Aorta (tissue), 5 donors: ENCODE measurements around the gene LENEP. TPM values are rescaled to one million over a fixed set of nuclear protein-coding genes. Genes with fewer than 3 reads are reported as not detected.

ENCODE experiments used
- ATAC-seq: fragments of 200-7000 bp; cut with Tn5 transposase; one replicate; pipeline ENCODE4 v1.9.1; 2022; ENCODE audit warnings: moderate library complexity; ENCODE audit not compliant: low FRiP score
- DNase-seq, 2 donors: peaks; one replicate each; pipeline ENCODE4 v3.0.0-alpha.2; 2020
- H3K27ac ChIP-seq, 2 donors: one replicate each; pipeline ENCODE4 v1.5.1; 2013; ENCODE audit warnings: low read length in 2 of 2, mild to moderate bottlenecking in 2 of 2, moderate library complexity in 2 of 2, control low read depth in 1 of 2, inconsistent platforms in 1 of 2, low read depth in 1 of 2
- H3K27me3 ChIP-seq, 2 donors: one replicate each; pipeline ENCODE4 v1.6.1; 2013; ENCODE audit warnings: control low read depth in 1 of 2, low read length in 1 of 2, mild to moderate bottlenecking in 1 of 2, moderate library complexity in 1 of 2; ENCODE audit not compliant: insufficient read depth in 2 of 2, control insufficient read depth in 1 of 2
- H3K36me3 ChIP-seq, 2 donors: one replicate each; pipeline ENCODE4 v1.6.1; 2013; ENCODE audit warnings: control low read depth in 1 of 2, low read length in 1 of 2, mild to moderate bottlenecking in 1 of 2; ENCODE audit not compliant: insufficient read depth in 2 of 2, control insufficient read depth in 1 of 2
- H3K4me1 ChIP-seq, 2 donors: one replicate each; pipeline ENCODE4 v1.6.1; 2013; ENCODE audit warnings: low read length in 2 of 2, control low read depth in 1 of 2, mild to moderate bottlenecking in 1 of 2, moderate library complexity in 1 of 2; ENCODE audit not compliant: insufficient read depth in 2 of 2, control insufficient read depth in 1 of 2
- H3K4me3 ChIP-seq, 2 donors: one replicate each; pipeline ENCODE4 v1.5.1; 2013; ENCODE audit warnings: low read length in 2 of 2, control low read depth in 1 of 2, mild to moderate bottlenecking in 1 of 2
- H3K9me3 ChIP-seq: one replicate; pipeline ENCODE4 v1.6.1; 2013; ENCODE audit warnings: mild to moderate bottlenecking, low read length; ENCODE audit not compliant: control insufficient read depth
- WGBS, 2 donors: extraction: QIAGEN DNeasy Blood & Tissue Kit; methylation state at CpG; one replicate each; pipeline ENCODE4 v1.1.7; 2013; 5-methylcytosine and 5-hydroxymethylcytosine counted together
- intact Hi-C, 2 donors: fragments of 100-400 bp; cut with DNase I; formaldehyde crosslinking; loops; one replicate each; pipeline versions ENCODE4 v1.14.2 to v1.15.0; 2022
- polyA plus RNA-seq, 2 donors: library from polyadenylated mRNA; stranded (reverse); fragments of 200-250 nt; gene quantifications; one replicate each; pipeline ENCODE4 v1.2.3, GENCODE V29; 2013
- total RNA-seq, 2 donors: library from RNA; stranded (reverse); fragmentation: NEBNext Ultra II Directional; extraction: Animal tissue kit (Norgen Biotek cat#: 25700); gene quantifications; one replicate each; pipeline ENCODE4 v1.2.1, GENCODE V29; 2021
- donor health status: healthy with polysubstance abuse.
- donor health status: Bipolar disorder and iron deficiency.
- donor health status: DM: no; HTN: no; CAD: no.
- donor health status: DM: no; HTN: no; CAD: no.
- donor health status: DM: yes; HTN: yes; CAD: no.

Gene LENEP
- total and polyA plus RNA-seq, 4 donors, result not detected

GRCh38 chr1:154952664-154953063 lies 40.7 kb upstream of the LENEP start:
- peaks cover 0 to 5% of the 10 kb centered on the region in 2 donors for H3K4me1 ChIP-seq
- no peaks in the 10 kb centered on the region for H3K36me3 ChIP-seq
- no peaks in the 10 kb centered on the region for H3K27me3 ChIP-seq
- 76 to 81% methylated on average over 6 of the region's 6 CpGs for WGBS, 2 donors
- ATAC-seq (no peak), DNase-seq (no peak)
- H3K4me3 ChIP-seq, result no peak overlapping the region
- intact Hi-C loops, result no loop called here
- H3K9me3 ChIP-seq, result no peaks in the 10 kb centered on the region
- no peak overlapping the region for H3K27ac ChIP-seq

DNA sequence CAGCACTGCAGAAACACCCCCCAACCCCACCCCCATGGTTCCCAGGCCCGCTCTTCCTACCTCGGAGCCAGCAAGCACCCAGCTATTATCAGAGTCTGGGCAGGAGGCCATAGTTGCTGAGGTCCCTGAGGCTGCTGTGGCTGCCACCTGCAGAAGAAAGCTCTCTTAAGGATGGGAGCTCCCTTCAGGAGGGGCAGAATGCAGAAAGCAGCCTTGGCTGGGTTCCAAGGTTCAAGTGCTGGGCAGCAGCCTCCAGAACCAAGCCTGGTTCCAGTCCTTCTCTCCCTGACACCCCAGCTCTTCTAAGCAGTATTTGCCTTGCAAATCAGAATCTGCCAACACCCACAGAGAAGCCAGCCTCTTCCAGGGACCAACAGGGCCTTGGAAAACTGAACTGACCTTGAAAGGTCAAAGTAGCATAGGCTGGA lies 39.8 kb upstream of the LENEP start:
- Histone ChIP-seq H3K4me3 (no peak overlapping the region), H3K27ac (no peak overlapping the region), H3K4me1 (peaks cover 0 to 5% of the 10 kb centered on the region in 2 donors), H3K27me3 (no peaks in the 10 kb centered on the region), H3K9me3 (no peaks in the 10 kb centered on the region), H3K36me3 (no peaks in the 10 kb centered on the region)
- ATAC-seq, result no peak
- intact Hi-C loops, result no loop called here
- 31 to 39% methylated on average over 2 of the region's 2 CpGs for WGBS, 2 donors
- DNase-seq, result no peak

GRCh38 chr1:154954541-154954940 lies 38.8 kb upstream of the LENEP start:
- WGBS, 2 donors, result 61 to 62% methylated on average over 3 of the region's 3 CpGs
- no peak for ATAC-seq
- H3K4me3 ChIP-seq, result no peak overlapping the region

GRCh38 chr1:154955039-154955717 lies 38.2 kb upstream of the LENEP start:
- Histone ChIP-seq H3K4me3 (peak overlapping the region; percentile 72 to 74), H3K9me3 (no peaks in the 10 kb centered on the region), H3K4me1 (peaks cover 0 to 5% of the 10 kb centered on the region in 2 donors), H3K27me3 (no peaks in the 10 kb centered on the region), H3K27ac (peak overlapping the region; percentile 8 to 79), H3K36me3 (no peaks in the 10 kb centered on the region)
- intact Hi-C loops, result loop anchor here in 1 of 2 donors (5.0 kb wide), 1 partner anchor 62 kb away; no protein-coding TSS in a partner anchor
- DNase-seq (peak in 1 of 2 donors; percentile 71), ATAC-seq (peak; percentile 43)
- WGBS, 2 donors, result 9 to 10% methylated on average over 4 of the region's 4 CpGs

More at GRCh38 chr1:154954541-154954940, 38.8 kb upstream of the LENEP start:
- peaks cover 0 to 5% of the 10 kb centered on the region in 2 donors for H3K4me1 ChIP-seq
- intact Hi-C loops, result no loop called here
- H3K9me3 ChIP-seq, result no peaks in the 10 kb centered on the region
- H3K27me3 ChIP-seq, result no peaks in the 10 kb centered on the region
- no peak overlapping the region for H3K27ac ChIP-seq
- DNase-seq, result no peak
- H3K36me3 ChIP-seq, result no peaks in the 10 kb centered on the region

- DNase-seq (peak in 1 of 2 donors; percentile 79), ATAC-seq (peak; percentile 90)
- Histone ChIP-seq H3K4me1 (peaks cover 0 to 5% of the 10 kb centered on the region in 2 donors), H3K4me3 (peak within 1 kb of the TSS; percentile 72 to 74), H3K27me3 (no peaks in the 10 kb centered on the region), H3K27ac (peak within 1 kb of the TSS; percentile 8 to 86), H3K9me3 (no peaks in the 10 kb centered on the region), H3K36me3 (no peaks in the 10 kb centered on the region)
- intact Hi-C loops, result loop anchor here in 1 of 2 donors (5.0 kb wide), 1 partner anchor 61 kb away; no protein-coding TSS in a partner anchor
- 0% methylated on average over 18 of the region's 18 CpGs for WGBS, 2 donors
Observed at GRCh38 chr1:154955718-154956543, 37.5 kb upstream of the LENEP start, which contains the start of gene PBXIP1. Gene PBXIP1, minus strand, starts transcription at chr1:154956099. Its CDS starts 2,378 bp downstream, at chr1:154953721.

GRCh38 chr1:154956544-154956941 lies 36.8 kb upstream of the LENEP start:
- 2 to 3% methylated on average over 6 of the region's 6 CpGs for WGBS, 2 donors
- DNase-seq (peak in 1 of 2 donors; percentile 64), ATAC-seq (peak; percentile 53)
- Histone ChIP-seq H3K4me3 (peak overlapping the region; percentile 21 to 74), H3K27me3 (no peaks in the 10 kb centered on the region), H3K36me3 (no peaks in the 10 kb centered on the region), H3K4me1 (peaks cover 0 to 5% of the 10 kb centered on the region in 2 donors), H3K9me3 (no peaks in the 10 kb centered on the region), H3K27ac (peak overlapping the region in 1 of 2 donors; percentile 86)
- intact Hi-C loops, result loop anchor here in 1 of 2 donors (5.0 kb wide), 1 partner anchor 61 kb away; no protein-coding TSS in a partner anchor

DNA sequence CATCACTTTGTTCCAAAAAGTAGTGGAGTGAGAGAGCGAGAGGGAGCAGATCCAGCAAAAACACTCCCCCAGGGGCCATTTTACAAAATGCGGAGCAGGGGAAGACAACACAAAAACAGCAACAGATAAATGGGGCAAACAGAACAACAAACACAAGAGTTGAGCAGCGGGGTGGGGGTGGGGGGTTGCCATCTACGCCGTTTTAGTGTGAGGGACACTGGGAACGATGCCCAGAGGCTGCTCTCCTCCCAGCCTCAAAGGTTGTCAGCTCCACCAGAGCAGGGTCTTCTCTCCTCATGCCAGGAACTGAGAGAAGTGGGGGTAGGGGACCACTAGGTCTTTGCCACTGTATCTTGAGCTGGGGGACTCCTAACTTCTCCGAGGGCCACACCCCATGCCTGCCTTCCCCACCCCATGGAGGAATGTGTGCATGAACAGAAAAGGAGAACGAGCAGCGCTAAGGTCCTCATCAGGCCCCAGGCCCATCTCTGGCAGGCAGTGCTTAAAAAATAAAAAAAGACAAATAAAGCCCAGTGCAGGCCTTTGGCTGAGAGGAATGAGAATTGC lies 36.2 kb upstream of the LENEP start:
- ATAC-seq (no peak), DNase-seq (no peak)
- Histone ChIP-seq H3K9me3 (no peaks in the 10 kb centered on the region), H3K36me3 (no peaks in the 10 kb centered on the region), H3K4me3 (no peak overlapping the region), H3K27ac (no peak overlapping the region), H3K4me1 (peaks cover 0 to 5% of the 10 kb centered on the region in 2 donors), H3K27me3 (no peaks in the 10 kb centered on the region)
- intact Hi-C loops, result loop anchor here in 1 of 2 donors (5.0 kb wide), 1 partner anchor 60 kb away; no protein-coding TSS in a partner anchor
- 24 to 26% methylated on average over 9 of the region's 9 CpGs for WGBS, 2 donors

- intact Hi-C loops, result loop anchor here in 1 of 2 donors (5.0 kb wide), 1 partner anchor 59 kb away; no protein-coding TSS in a partner anchor
- no peak overlapping the region for H3K4me3 ChIP-seq
- H3K27me3 ChIP-seq, result no peaks in the 10 kb centered on the region
- no peaks in the 10 kb centered on the region for H3K36me3 ChIP-seq
- no peaks in the 10 kb centered on the region for H3K9me3 ChIP-seq
- peaks cover 0 to 5% of the 10 kb centered on the region in 2 donors for H3K4me1 ChIP-seq
- H3K27ac ChIP-seq, result no peak overlapping the region
- WGBS, 2 donors, result 58 to 66% methylated on average over 2 of the region's 2 CpGs
- ATAC-seq, result no peak
- DNase-seq, result no peak
Observed at GRCh38 chr1:154958036-154958435, 35.4 kb upstream of the LENEP start.
